H9 (cell line): ENCODE measurements around the gene GPM6B. TPM values are rescaled to one million over a fixed set of nuclear protein-coding genes. Genes with fewer than 3 reads are reported as not detected.

Experiments
- DNase-seq: peaks from one replicate; pipeline ENCODE4 v3.0.0-alpha.2; 2017
- H2AFZ ChIP-seq: one replicate; pipeline ENCODE4 v1.6.1; 2013; ENCODE audit warnings: mild to moderate bottlenecking, low read length, control low read depth, moderate library complexity
- H2AK5ac ChIP-seq: 2 replicates; pipeline ENCODE4 v1.6.1; 2013; ENCODE audit warnings: low read length, control low read depth, mixed read lengths; ENCODE audit not compliant: insufficient read length
- H2BK120ac ChIP-seq: one replicate; pipeline ENCODE4 v1.6.1; 2013; ENCODE audit warnings: low read depth, mild to moderate bottlenecking, low read length, control low read depth, inconsistent platforms; ENCODE audit not compliant: poor library complexity, severe bottlenecking
- H2BK12ac ChIP-seq: 2 replicates; pipeline ENCODE4 v1.6.1; 2013; ENCODE audit warnings: low read length, control low read depth, mixed read lengths, low read depth; ENCODE audit not compliant: insufficient read length
- H2BK15ac ChIP-seq: 2 replicates; pipeline ENCODE4 v1.6.1; 2013; ENCODE audit warnings: low read depth, low read length, control low read depth
- H2BK20ac ChIP-seq: one replicate; pipeline ENCODE4 v1.6.1; 2013; ENCODE audit warnings: low read depth, mild to moderate bottlenecking, low read length, control low read depth, inconsistent platforms; ENCODE audit not compliant: poor library complexity, severe bottlenecking
- H2BK5ac ChIP-seq: 2 replicates; pipeline ENCODE4 v1.6.1; 2013; ENCODE audit warnings: low read length, control low read depth, mixed read lengths; ENCODE audit not compliant: insufficient read length
- H3K14ac ChIP-seq: 2 replicates; pipeline ENCODE4 v1.6.1; 2013; ENCODE audit warnings: low read length, control low read depth; ENCODE audit not compliant: insufficient read depth
- H3K18ac ChIP-seq: 2 replicates; pipeline ENCODE4 v1.6.1; 2013; ENCODE audit warnings: low read depth, mild to moderate bottlenecking, mixed read lengths, low read length, control low read depth; ENCODE audit not compliant: insufficient read length
- H3K23ac ChIP-seq: 2 replicates; pipeline ENCODE4 v1.6.1; 2013; ENCODE audit warnings: low read length, control low read depth, mixed read lengths, low read depth; ENCODE audit not compliant: insufficient read length
- H3K23me2 ChIP-seq: 2 replicates; pipeline ENCODE4 v1.6.1; 2013; ENCODE audit warnings: low read depth, mild to moderate bottlenecking, mixed read lengths, low read length, control low read depth; ENCODE audit not compliant: insufficient read length, poor library complexity, severe bottlenecking
- H3K27ac ChIP-seq: 2 replicates; pipeline ENCODE4 v1.5.1; 2013; ENCODE audit warnings: low read length, control low read depth, mixed read lengths, low read depth; ENCODE audit not compliant: insufficient read length
- H3K27me3 ChIP-seq: 2 replicates; pipeline ENCODE4 v1.6.1; 2013; ENCODE audit warnings: low read length, control low read depth, inconsistent platforms; ENCODE audit not compliant: insufficient read depth
- H3K4ac ChIP-seq: 2 replicates; pipeline ENCODE4 v1.6.1; 2013; ENCODE audit warnings: low read depth, mild to moderate bottlenecking, control low read depth, inconsistent platforms, low read length, moderate library complexity
- H3K4me1 ChIP-seq: 2 replicates; pipeline ENCODE4 v1.6.1; 2013; ENCODE audit warnings: low read length, control low read depth, inconsistent platforms; ENCODE audit not compliant: insufficient read depth
- H3K4me2 ChIP-seq: 2 replicates; pipeline ENCODE4 v1.6.1; 2013; ENCODE audit warnings: low read length, control low read depth, mixed read lengths; ENCODE audit not compliant: insufficient read length, insufficient read depth
- H3K56ac ChIP-seq: 2 replicates; pipeline ENCODE4 v1.6.1; 2013; ENCODE audit warnings: low read depth, mild to moderate bottlenecking, mixed read lengths, low read length, control low read depth; ENCODE audit not compliant: insufficient read length
- H3K79me1 ChIP-seq: 2 replicates; pipeline ENCODE4 v1.6.1; 2013; ENCODE audit warnings: low read depth, mild to moderate bottlenecking, moderate library complexity, low read length, control low read depth, inconsistent platforms; ENCODE audit not compliant: insufficient read depth, poor library complexity, severe bottlenecking
- H3K79me2 ChIP-seq: 2 replicates; pipeline ENCODE4 v1.6.1; 2013; ENCODE audit warnings: low read length, control low read depth, inconsistent platforms; ENCODE audit not compliant: insufficient read depth
- H3K9ac ChIP-seq: 2 replicates; pipeline ENCODE4 v1.6.1; 2013; ENCODE audit warnings: low read length, control low read depth, mixed read lengths; ENCODE audit not compliant: insufficient read length; ENCODE audit errors: extremely low read depth
- H3K9me3 ChIP-seq: one replicate; pipeline ENCODE4 v1.6.1; 2013; ENCODE audit warnings: low read depth, low read length, inconsistent platforms; ENCODE audit not compliant: control insufficient read depth
- H3T11ph ChIP-seq: one replicate; pipeline ENCODE4 v1.6.1; 2013; ENCODE audit warnings: mild to moderate bottlenecking, low read length, control low read depth, inconsistent platforms
- H4K20me1 ChIP-seq: one replicate; pipeline ENCODE4 v1.6.1; 2013; ENCODE audit not compliant: control insufficient read depth, insufficient read length, insufficient read depth
- H4K5ac ChIP-seq: 2 replicates; pipeline ENCODE4 v1.6.1; 2013; ENCODE audit warnings: low read depth, mild to moderate bottlenecking, mixed read lengths, low read length, control low read depth; ENCODE audit not compliant: insufficient read length
- H4K8ac ChIP-seq: replicated peaks from 2 replicates; pipeline ENCODE4 v1.6.1; 2013; ENCODE audit warnings: low read length, control low read depth, mixed read lengths, low read depth; ENCODE audit not compliant: insufficient read length
- H4K91ac ChIP-seq: 2 replicates; pipeline ENCODE4 v1.6.1; 2013; ENCODE audit warnings: low read depth, mild to moderate bottlenecking, moderate library complexity, mixed read lengths, low read length, control low read depth; ENCODE audit not compliant: insufficient read length
- H3K27ac Mint-ChIP-seq, 3 experiments: 2 replicates in 2 of 3; 3 replicates in 1 of 3; pipeline ENCODE4 v1.8.0; 2020 to 2021; ENCODE audit warnings: mixed read lengths in 3 of 3, mild to moderate bottlenecking in 1 of 3, moderate library complexity in 1 of 3
- H3K27me3 Mint-ChIP-seq: 2 replicates; pipeline ENCODE4 v1.8.0; 2021; ENCODE audit warnings: low read depth, mild to moderate bottlenecking, moderate library complexity, mixed read lengths
- H3K36me3 Mint-ChIP-seq, 3 experiments: 2 replicates in 2 of 3; 3 replicates in 1 of 3; pipeline ENCODE4 v1.8.0; 2020 to 2021; ENCODE audit warnings: low read depth in 3 of 3, mixed read lengths in 3 of 3; ENCODE audit not compliant: insufficient read depth in 1 of 3
- H3K4me1 Mint-ChIP-seq, 2 experiments: 2 replicates each; pipeline ENCODE4 v1.8.0; 2020; ENCODE audit warnings: mixed read lengths in 2 of 2
- H3K4me3 Mint-ChIP-seq, 2 experiments: 2 replicates in 1 of 2; 3 replicates in 1 of 2; pipeline ENCODE4 v1.8.0; 2020 to 2021; ENCODE audit warnings: mild to moderate bottlenecking in 2 of 2, mixed read lengths in 2 of 2, moderate library complexity in 1 of 2
- H3K9me3 Mint-ChIP-seq, 2 experiments: 2 replicates in 1 of 2; 3 replicates in 1 of 2; pipeline ENCODE4 v1.8.0; 2020; ENCODE audit warnings: mild to moderate bottlenecking in 2 of 2, mixed read lengths in 2 of 2, moderate library complexity in 1 of 2
- CTCF ChIP-seq: fragments of 200-600 bp; sonication (generic); conservative IDR thresholded peaks from 3 replicates; pipeline ENCODE4 v1.8.0; 2021; ENCODE audit warnings: antibody characterized with exemption, mild to moderate bottlenecking
- WGBS: extraction: QIAGEN DNeasy Blood & Tissue Kit; methylation state at CpG from one replicate; pipeline ENCODE4 v1.1.7; 2013; ENCODE audit warnings: missing lambda C conversion rate, low lambda C conversion rate, mixed read lengths; ENCODE audit not compliant: insufficient read length; ENCODE audit errors: extremely low coverage; 5-methylcytosine and 5-hydroxymethylcytosine counted together
- total RNA-seq: library from RNA; stranded (reverse); gene quantifications from 2 replicates; pipeline ENCODE4 v1.2.1, GENCODE V29; 2021

The GPM6B gene
- total RNA-seq, 1 experiment from 2014 or later: 73.9 TPM

GRCh38 chrX:13837290-13837745 lies 20.4 kb upstream of the GPM6B start:
- no peak overlapping the region for H2AFZ ChIP-seq
- no peak overlapping the region for H3K27ac ChIP-seq
- TF ChIP-seq CTCF: no peak
- H3K9me3 Mint-ChIP-seq: peaks cover 17 to 32% of the 10 kb centered on the region in 2 experiments
- H4K91ac ChIP-seq: no peak overlapping the region
- H3K4me2 ChIP-seq: no peak overlapping the region
- no peak overlapping the region for H2AK5ac ChIP-seq
- peaks cover 47% of the 10 kb centered on the region in 2 experiments for H3K4me1 Mint-ChIP-seq
- H4K5ac ChIP-seq: no peak overlapping the region
- H3T11ph ChIP-seq: no peak overlapping the region
- H3K4ac ChIP-seq: no peak overlapping the region
- H2BK120ac ChIP-seq: no peak overlapping the region
- H2BK5ac ChIP-seq: no peak overlapping the region
- no peaks in the 10 kb centered on the region for H4K20me1 ChIP-seq
- peaks cover 0 to 8% (median 0%) of the 10 kb centered on the region in 3 experiments; a peak in 2 of 7 replicates for H3K36me3 Mint-ChIP-seq
- peak overlapping the region; percentile 45 to 59 for H3K4me3 Mint-ChIP-seq
- no CpG with 5 or more reads among the region's 7 CpGs for WGBS
- peaks cover 3% of the 10 kb centered on the region; the same call in 1 of the 2 replicates for H3K79me2 ChIP-seq
- H3K27me3 ChIP-seq: no peaks in the 10 kb centered on the region
- no peak overlapping the region for H2BK15ac ChIP-seq
- peaks cover 11% of the 10 kb centered on the region; the same call in 1 of the 2 replicates for H3K4me1 ChIP-seq
- no peak overlapping the region for H2BK20ac ChIP-seq
- H3K27me3 Mint-ChIP-seq: no peaks in the 10 kb centered on the region
- no peak overlapping the region for H3K18ac ChIP-seq
- H3K9ac ChIP-seq: no peak overlapping the region
- H3K14ac ChIP-seq: no peak overlapping the region
- H3K56ac ChIP-seq: no peak overlapping the region
- H2BK12ac ChIP-seq: no peak overlapping the region
- no peak for DNase-seq
- H3K23me2 ChIP-seq: no peaks in the 10 kb centered on the region
- H3K79me1 ChIP-seq: peaks cover 8% of the 10 kb centered on the region
- no peak overlapping the region for H4K8ac ChIP-seq
- no peak overlapping the region for H3K23ac ChIP-seq
- H3K9me3 ChIP-seq: no peaks in the 10 kb centered on the region
- H3K27ac Mint-ChIP-seq: peak overlapping the region; percentile 78 to 93 (median 82); a peak in 6 of 7 replicates
